ENCODE measurements around the gene AUP1. TPM values are rescaled to one million over a fixed set of nuclear protein-coding genes. Genes with fewer than 3 reads are reported as not detected.
A peak's percentile ranks its signal among the peaks of the same experiment; 100 is the strongest.

AUP1 gene, protein sequence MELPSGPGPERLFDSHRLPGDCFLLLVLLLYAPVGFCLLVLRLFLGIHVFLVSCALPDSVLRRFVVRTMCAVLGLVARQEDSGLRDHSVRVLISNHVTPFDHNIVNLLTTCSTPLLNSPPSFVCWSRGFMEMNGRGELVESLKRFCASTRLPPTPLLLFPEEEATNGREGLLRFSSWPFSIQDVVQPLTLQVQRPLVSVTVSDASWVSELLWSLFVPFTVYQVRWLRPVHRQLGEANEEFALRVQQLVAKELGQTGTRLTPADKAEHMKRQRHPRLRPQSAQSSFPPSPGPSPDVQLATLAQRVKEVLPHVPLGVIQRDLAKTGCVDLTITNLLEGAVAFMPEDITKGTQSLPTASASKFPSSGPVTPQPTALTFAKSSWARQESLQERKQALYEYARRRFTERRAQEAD
- polyA plus RNA-seq (2013) = 103 and 107 TPM in 2 replicates

DNA sequence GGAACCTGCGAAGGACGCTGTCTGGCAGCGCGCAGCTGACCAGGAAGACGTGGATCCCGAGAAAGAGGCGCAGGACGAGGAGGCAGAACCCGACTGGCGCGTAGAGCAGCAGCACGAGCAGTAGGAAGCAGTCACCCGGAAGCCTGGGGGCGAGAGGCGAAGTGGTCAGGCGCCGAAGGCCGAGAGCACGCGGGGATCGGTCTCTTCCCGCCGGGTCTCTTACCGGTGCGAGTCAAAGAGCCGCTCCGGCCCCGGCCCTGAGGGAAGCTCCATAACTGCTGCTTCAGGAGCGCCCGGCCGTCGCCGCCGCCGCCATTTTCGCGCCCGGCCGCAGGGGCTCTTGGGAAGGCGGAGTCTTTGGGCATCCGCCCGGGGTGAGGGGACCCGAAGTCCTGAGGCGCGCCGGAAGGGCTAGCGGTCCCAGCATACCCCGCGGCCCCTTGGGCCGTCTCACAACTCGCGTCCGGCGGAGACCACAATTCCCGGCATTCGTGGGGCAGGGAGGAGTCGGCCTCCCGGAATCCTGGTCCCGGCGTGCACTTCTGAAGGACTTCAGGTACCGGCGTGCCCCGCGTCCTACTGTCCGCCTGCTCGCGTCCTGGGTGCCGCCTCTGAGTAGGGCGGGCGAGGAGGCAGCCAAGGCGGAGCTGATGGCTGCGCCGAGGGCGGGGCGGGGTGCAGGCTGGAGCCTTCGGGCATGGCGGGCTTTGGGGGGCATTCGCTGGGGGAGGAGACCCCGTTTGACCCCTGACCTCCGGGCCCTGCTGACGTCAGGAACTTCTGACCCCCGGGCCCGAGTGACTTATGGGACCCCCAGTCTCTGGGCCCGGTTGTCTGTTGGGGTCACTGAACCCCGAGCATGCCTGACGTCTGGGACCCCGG, at the start of gene AUP1, which contains the start of gene HTRA2:
Gene AUP1 (minus strand): TSS at position 350 of the 882 bp plus-strand sequence. CDS start 77 bp downstream, at position 273.
Gene HTRA2 (plus strand): TSS at position 577 of the 882 bp plus-strand sequence. CDS start 74 bp downstream, at position 651.
- peak within 1 kb of the TSS; percentile 66 for H2AK5ac ChIP-seq (ENCODE audit: low read length)
- peak within 1 kb of the TSS; percentile 86 for H2BK5ac ChIP-seq (ENCODE audit: low read depth, low read length, poor library complexity)
- peak within 1 kb of the TSS; percentile 93 for H3K4me2 ChIP-seq (ENCODE audit: low read length)
- H3K4ac ChIP-seq (ENCODE audit: low read depth, low read length) = peak within 1 kb of the TSS; percentile 77
- no peaks in the 10 kb centered on the region for H3K9me3 ChIP-seq (ENCODE audit: insufficient read depth, low read depth, low read length)
- H3K79me1 ChIP-seq (ENCODE audit: low read length) = peaks cover 11% of the 10 kb centered on the region
- WGBS (ENCODE audit: extremely low coverage, insufficient coverage, insufficient read length) = no CpG with 5 or more reads among the region's 87 CpGs
- peak; percentile 96 for DNase-seq
- H4K91ac ChIP-seq (ENCODE audit: low read depth, low read length) = peak within 1 kb of the TSS; percentile 95
- peak within 1 kb of the TSS; percentile 97 for H3K9ac ChIP-seq (ENCODE audit: low read length)
- peak within 1 kb of the TSS; percentile 93 for H2AFZ ChIP-seq (ENCODE audit: insufficient read depth, low read length, poor library complexity)
- peak within 1 kb of the TSS; percentile 88 for H3K14ac ChIP-seq (ENCODE audit: low read length)
- H3K23ac ChIP-seq (ENCODE audit: low read length) = no peak within 1 kb of the TSS
- H2BK12ac ChIP-seq (ENCODE audit: low read length) = peak within 1 kb of the TSS; percentile 7
- H3K4me3 ChIP-seq (ENCODE audit: low read depth, low read length) = peak within 1 kb of the TSS; percentile 98
- peak within 1 kb of the TSS; percentile 45 for H4K12ac ChIP-seq (ENCODE audit: low read depth, low read length)
- H3K79me2 ChIP-seq (ENCODE audit: control insufficient read depth, insufficient read depth, low read length, poor library complexity) = peaks cover 13% of the 10 kb centered on the region
- H3K27ac ChIP-seq (ENCODE audit: low read depth, low read length) = peak within 1 kb of the TSS; percentile 46
- H3K18ac ChIP-seq (ENCODE audit: low read length) = peak within 1 kb of the TSS; percentile 94
- H3K27me3 ChIP-seq (ENCODE audit: insufficient read depth, low read length) = no peaks in the 10 kb centered on the region
- H4K8ac ChIP-seq (ENCODE audit: low read depth, low read length) = peak within 1 kb of the TSS; percentile 93
- H3K4me1 ChIP-seq (ENCODE audit: control insufficient read depth in 1 of 2, insufficient read depth in 2 of 2, low read length in 2 of 2) = peaks cover 9 to 13% of the 10 kb centered on the region in 2 experiments
- H2BK120ac ChIP-seq (ENCODE audit: insufficient read depth, low read length, poor library complexity) = peak within 1 kb of the TSS; percentile 69
- H3K36me3 ChIP-seq (ENCODE audit: control insufficient read depth in 1 of 2, insufficient read depth in 2 of 2, low read length in 2 of 2) = peaks cover 32 to 45% of the 10 kb centered on the region in 2 experiments

DNA sequence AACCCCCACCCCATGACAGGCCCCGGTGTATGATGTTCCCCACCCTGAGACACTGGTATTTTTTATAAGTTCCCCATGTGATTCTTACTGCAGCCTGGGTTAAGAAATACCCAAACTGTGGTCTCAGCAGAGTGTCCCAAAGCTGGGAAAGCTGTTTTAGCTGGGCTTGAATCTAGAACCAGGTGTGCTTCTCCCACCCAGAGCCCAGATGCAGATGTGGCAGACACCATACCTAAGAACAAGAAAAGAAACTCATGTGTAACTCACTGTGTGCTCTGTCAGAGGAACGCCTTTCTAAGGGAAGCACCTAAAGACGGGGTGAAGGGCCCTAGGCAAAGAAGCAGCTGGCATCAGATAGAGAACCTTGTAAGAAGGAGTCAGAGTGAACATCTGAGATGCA, 48.9 kb upstream of the AUP1 start:
- H2AFZ ChIP-seq (ENCODE audit: insufficient read depth, low read length, poor library complexity) = no peak overlapping the region
- no peaks in the 10 kb centered on the region for H3K36me3 ChIP-seq (ENCODE audit: control insufficient read depth in 1 of 2, insufficient read depth in 2 of 2, low read length in 2 of 2)
- H3K9me3 ChIP-seq (ENCODE audit: insufficient read depth, low read depth, low read length) = no peaks in the 10 kb centered on the region
- no peak overlapping the region for H2AK5ac ChIP-seq (ENCODE audit: low read length)
- H3K14ac ChIP-seq (ENCODE audit: low read length) = no peak overlapping the region
- H3K9ac ChIP-seq (ENCODE audit: low read length) = no peak overlapping the region
- no peak overlapping the region for H3K23ac ChIP-seq (ENCODE audit: low read length)
- no peak overlapping the region for H3K4me2 ChIP-seq (ENCODE audit: low read length)
- peaks cover 2% of the 10 kb centered on the region for H3K79me1 ChIP-seq (ENCODE audit: low read length)
- H2BK5ac ChIP-seq (ENCODE audit: low read depth, low read length, poor library complexity) = no peak overlapping the region
- no peak for DNase-seq
- no peak overlapping the region for H3K4me3 ChIP-seq (ENCODE audit: low read depth, low read length)
- H3K27me3 ChIP-seq (ENCODE audit: insufficient read depth, low read length) = no peaks in the 10 kb centered on the region
- no peak overlapping the region for H4K91ac ChIP-seq (ENCODE audit: low read depth, low read length)
- no CpG with 5 or more reads among the region's 3 CpGs for WGBS (ENCODE audit: extremely low coverage, insufficient coverage, insufficient read length)
- H2BK12ac ChIP-seq (ENCODE audit: low read length) = no peak overlapping the region
- peaks cover 3% of the 10 kb centered on the region in 2 experiments for H3K4me1 ChIP-seq (ENCODE audit: control insufficient read depth in 1 of 2, insufficient read depth in 2 of 2, low read length in 2 of 2)
- no peak overlapping the region for H3K4ac ChIP-seq (ENCODE audit: low read depth, low read length)
- no peak overlapping the region for H3K27ac ChIP-seq (ENCODE audit: low read depth, low read length)
- H4K12ac ChIP-seq (ENCODE audit: low read depth, low read length) = no peak overlapping the region
- H3K79me2 ChIP-seq (ENCODE audit: control insufficient read depth, insufficient read depth, low read length, poor library complexity) = no peaks in the 10 kb centered on the region
- H3K18ac ChIP-seq (ENCODE audit: low read length) = no peak overlapping the region
- no peak overlapping the region for H4K8ac ChIP-seq (ENCODE audit: low read depth, low read length)
- no peak overlapping the region for H2BK120ac ChIP-seq (ENCODE audit: insufficient read depth, low read length, poor library complexity)

DNA sequence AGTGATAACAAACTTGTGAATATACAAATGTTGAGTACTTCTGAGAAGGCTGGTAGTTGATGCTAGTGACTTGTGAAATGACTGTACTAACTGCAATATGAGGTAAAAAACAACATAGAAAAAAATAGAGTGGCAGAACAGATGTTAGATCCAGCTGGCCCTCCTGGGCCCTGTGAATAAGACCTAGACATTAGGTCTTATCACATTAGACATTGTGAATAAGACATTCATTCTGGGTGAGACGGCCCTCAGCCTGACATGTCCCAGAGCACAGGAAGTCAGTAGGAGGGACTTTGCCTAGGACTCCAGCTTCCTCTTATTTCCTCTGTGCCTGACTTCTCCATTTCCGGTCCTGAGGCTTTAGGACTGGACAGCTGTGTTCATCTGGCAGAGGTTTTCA, 47.9 kb upstream of the AUP1 start:
- Histone ChIP-seq H2BK5ac (ENCODE audit: low read depth, low read length, poor library complexity) (no peak overlapping the region), H4K12ac (ENCODE audit: low read depth, low read length) (no peak overlapping the region), H3K27ac (ENCODE audit: low read depth, low read length) (no peak overlapping the region), H3K9ac (ENCODE audit: low read length) (no peak overlapping the region), H3K4me1 (ENCODE audit: control insufficient read depth in 1 of 2, insufficient read depth in 2 of 2, low read length in 2 of 2) (no peaks in the 10 kb centered on the region), H3K4me3 (ENCODE audit: low read depth, low read length) (no peak overlapping the region), H2BK12ac (ENCODE audit: low read length) (no peak overlapping the region), H3K4me2 (ENCODE audit: low read length) (no peak overlapping the region), H3K9me3 (ENCODE audit: insufficient read depth, low read depth, low read length) (no peaks in the 10 kb centered on the region), H3K79me1 (ENCODE audit: low read length) (no peaks in the 10 kb centered on the region), H3K79me2 (ENCODE audit: control insufficient read depth, insufficient read depth, low read length, poor library complexity) (no peaks in the 10 kb centered on the region), H4K8ac (ENCODE audit: low read depth, low read length) (no peak overlapping the region), H3K27me3 (ENCODE audit: insufficient read depth, low read length) (no peaks in the 10 kb centered on the region), H2BK120ac (ENCODE audit: insufficient read depth, low read length, poor library complexity) (no peak overlapping the region), H3K14ac (ENCODE audit: low read length) (no peak overlapping the region), H3K23ac (ENCODE audit: low read length) (no peak overlapping the region), H2AK5ac (ENCODE audit: low read length) (no peak overlapping the region), H3K4ac (ENCODE audit: low read depth, low read length) (no peak overlapping the region), H4K91ac (ENCODE audit: low read depth, low read length) (no peak overlapping the region), H3K18ac (ENCODE audit: low read length) (no peak overlapping the region), H3K36me3 (ENCODE audit: control insufficient read depth in 1 of 2, insufficient read depth in 2 of 2, low read length in 2 of 2) (no peaks in the 10 kb centered on the region), H2AFZ (ENCODE audit: insufficient read depth, low read length, poor library complexity) (no peak overlapping the region)
- no CpG with 5 or more reads among the region's 2 CpGs for WGBS (ENCODE audit: extremely low coverage, insufficient coverage, insufficient read length)
- DNase-seq = no peak

DNA sequence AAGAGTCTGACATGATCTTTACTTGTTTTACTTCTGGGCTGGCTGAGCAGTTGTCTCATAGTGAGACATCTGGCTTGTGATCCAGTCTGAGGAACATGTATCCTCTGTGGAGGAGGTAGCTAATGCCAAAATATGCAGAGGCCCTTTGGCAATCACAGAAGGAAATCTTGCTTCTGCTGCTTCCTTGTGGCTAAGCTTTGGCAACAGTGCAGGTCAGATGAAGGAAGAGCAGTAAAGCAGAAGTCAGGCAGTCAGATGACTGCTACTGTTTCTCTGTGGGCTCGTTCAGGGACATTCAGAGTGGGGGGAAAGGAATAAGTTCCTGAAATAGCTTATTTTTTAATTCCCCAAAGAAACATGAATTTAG, 47.3 kb upstream of the AUP1 start:
- H2AFZ ChIP-seq (ENCODE audit: insufficient read depth, low read length, poor library complexity) = no peak overlapping the region
- H3K27ac ChIP-seq (ENCODE audit: low read depth, low read length) = no peak overlapping the region
- H3K4ac ChIP-seq (ENCODE audit: low read depth, low read length) = no peak overlapping the region
- H3K79me2 ChIP-seq (ENCODE audit: control insufficient read depth, insufficient read depth, low read length, poor library complexity) = no peaks in the 10 kb centered on the region
- no peak overlapping the region for H3K4me3 ChIP-seq (ENCODE audit: low read depth, low read length)
- H3K79me1 ChIP-seq (ENCODE audit: low read length) = no peaks in the 10 kb centered on the region
- H3K18ac ChIP-seq (ENCODE audit: low read length) = no peak overlapping the region
- H3K4me2 ChIP-seq (ENCODE audit: low read length) = no peak overlapping the region
- WGBS (ENCODE audit: extremely low coverage, insufficient coverage, insufficient read length) = no CpG with 5 or more reads among the region's 1 CpG
- H3K14ac ChIP-seq (ENCODE audit: low read length) = no peak overlapping the region
- H4K12ac ChIP-seq (ENCODE audit: low read depth, low read length) = no peak overlapping the region
- no peak overlapping the region for H3K23ac ChIP-seq (ENCODE audit: low read length)
- H3K9me3 ChIP-seq (ENCODE audit: insufficient read depth, low read depth, low read length) = no peaks in the 10 kb centered on the region
- H2BK12ac ChIP-seq (ENCODE audit: low read length) = no peak overlapping the region
- H2BK120ac ChIP-seq (ENCODE audit: insufficient read depth, low read length, poor library complexity) = no peak overlapping the region
- no peak overlapping the region for H2BK5ac ChIP-seq (ENCODE audit: low read depth, low read length, poor library complexity)
- H2AK5ac ChIP-seq (ENCODE audit: low read length) = no peak overlapping the region
- DNase-seq = peak in 1 of 2 donors; percentile 41
- H3K9ac ChIP-seq (ENCODE audit: low read length) = no peak overlapping the region
- H3K36me3 ChIP-seq (ENCODE audit: control insufficient read depth in 1 of 2, insufficient read depth in 2 of 2, low read length in 2 of 2) = no peaks in the 10 kb centered on the region
- H4K8ac ChIP-seq (ENCODE audit: low read depth, low read length) = no peak overlapping the region
- no peaks in the 10 kb centered on the region for H3K4me1 ChIP-seq (ENCODE audit: control insufficient read depth in 1 of 2, insufficient read depth in 2 of 2, low read length in 2 of 2)
- no peak overlapping the region for H4K91ac ChIP-seq (ENCODE audit: low read depth, low read length)
- no peaks in the 10 kb centered on the region for H3K27me3 ChIP-seq (ENCODE audit: insufficient read depth, low read length)
